GM21529 (cell line): ENCODE measurements around the gene KCNJ15.
A peak's percentile ranks its signal among the peaks of the same experiment; 100 is the strongest.

Experiments used
- ATAC-seq: cut with Tn5 transposase; IDR thresholded peaks from one replicate; pipeline ENCODE4 v1.9.1; 2021; ENCODE audit not compliant: unreplicated experiment

Gene KCNJ15

GRCh38 chr21:38267991-38268863 lies 11.4 kb downstream of the KCNJ15 start:
- ATAC-seq: peak; percentile 52

GRCh38 chr21:38268864-38269575 lies 12.2 kb downstream of the KCNJ15 start:
- ATAC-seq: no peak

GRCh38 chr21:38269576-38269936 lies 12.8 kb downstream of the KCNJ15 start:
- peak; percentile 75 for ATAC-seq

- ATAC-seq: no peak
Measured at GRCh38 chr21:38272215-38272614, 15.4 kb downstream of the KCNJ15 start.

- no peak for ATAC-seq
Measured at GRCh38 chr21:38273745-38274542, 17.2 kb downstream of the KCNJ15 start.

- ATAC-seq: no peak
Measured at GRCh38 chr21:38277501-38278131, 20.8 kb downstream of the KCNJ15 start.

- ATAC-seq: no peak
Measured at GRCh38 chr21:38280454-38280853, 23.7 kb downstream of the KCNJ15 start.

GRCh38 chr21:38280867-38281266 lies 24.1 kb downstream of the KCNJ15 start:
- no peak for ATAC-seq

- ATAC-seq: no peak
Measured at GRCh38 chr21:38282921-38283320, 26.1 kb downstream of the KCNJ15 start.

GRCh38 chr21:38284216-38284615 lies 27.4 kb downstream of the KCNJ15 start:
- no peak for ATAC-seq

- ATAC-seq: no peak
Measured at GRCh38 chr21:38286739-38287471, 30.1 kb downstream of the KCNJ15 start.

GRCh38 chr21:38287476-38287875 lies 30.7 kb downstream of the KCNJ15 start:
- ATAC-seq: no peak

GRCh38 chr21:38289705-38290485 lies 33.1 kb downstream of the KCNJ15 start:
- no peak for ATAC-seq

- ATAC-seq: no peak
Measured at GRCh38 chr21:38290809-38291208, 34.0 kb downstream of the KCNJ15 start.

GRCh38 chr21:38291874-38292273 lies 35.1 kb downstream of the KCNJ15 start:
- ATAC-seq: no peak

- ATAC-seq: no peak
Measured at GRCh38 chr21:38293113-38293512, 36.3 kb downstream of the KCNJ15 start.

GRCh38 chr21:38293765-38294164 lies 37.0 kb downstream of the KCNJ15 start:
- no peak for ATAC-seq

GRCh38 chr21:38294609-38295008 lies 37.8 kb downstream of the KCNJ15 start:
- ATAC-seq: no peak

- ATAC-seq: no peak
Measured at GRCh38 chr21:38295997-38296764, 39.4 kb downstream of the KCNJ15 start.
